Epithelial cell of proximal tubule (primary cell): ENCODE results near the gene HPD. TPM values are rescaled to one million over a fixed set of nuclear protein-coding genes. Genes with fewer than 3 reads are reported as not detected.

Experiments
- DNase-seq: peaks from one replicate; pipeline ENCODE4 v3.0.0-alpha.2; 2011; ENCODE audit warnings: low read depth
- H3K4me3 ChIP-seq: 2 replicates; pipeline ENCODE4 v1.5.1; 2011; ENCODE audit warnings: low read depth, mild to moderate bottlenecking, low read length
- CTCF ChIP-seq: conservative IDR thresholded peaks from 2 replicates; pipeline ENCODE4 v1.5.1; 2012; ENCODE audit warnings: low read depth, mild to moderate bottlenecking, low read length
- total RNA-seq: library from RNA; depleted of rRNA; stranded (reverse); fragments of >200 nt; gene quantifications from 2 replicates; pipeline ENCODE4 v1.2.3, GENCODE V29; 2015

HPD gene
- total RNA-seq, 1 donor from 2014 or later: 0.12 TPM

- DNase-seq: no peak
- TF ChIP-seq CTCF: no peak
- peak overlapping the region; percentile 79 for H3K4me3 ChIP-seq
Measured at GRCh38 chr12:121805171-121806008, 53.3 kb downstream of the HPD start.

GRCh38 chr12:121804417-121805111 lies 54.1 kb downstream of the HPD start:
- H3K4me3 ChIP-seq: peak overlapping the region; percentile 79
- TF ChIP-seq CTCF: no peak
- no peak for DNase-seq

GRCh38 chr12:121803861-121804416 lies 54.7 kb downstream of the HPD start, which contains the start of gene SETD1B:
Gene SETD1B, plus strand, starts transcription at chr12:121804009. Its CDS starts 729 bp downstream, at chr12:121804738.
- no peak for DNase-seq
- peak within 1 kb of the TSS; percentile 79 for H3K4me3 ChIP-seq
- TF ChIP-seq CTCF: no peak

GRCh38 chr12:121802843-121803698 lies 55.6 kb downstream of the HPD start:
- DNase-seq: no peak
- no peak for TF ChIP-seq CTCF
- H3K4me3 ChIP-seq: peak overlapping the region; percentile 70

- H3K4me3 ChIP-seq: peak overlapping the region; percentile 70
- DNase-seq: no peak
- TF ChIP-seq CTCF: no peak
Measured at GRCh38 chr12:121802485-121802842, 56.2 kb downstream of the HPD start.
